GM18519 (cell line): ENCODE results near the gene TBC1D9.
A peak's percentile ranks its signal among the peaks of the same experiment; 100 is the strongest.

Experiments
- ATAC-seq: cut with Tn5 transposase; IDR thresholded peaks from one replicate; pipeline ENCODE4 v1.9.1; 2021; ENCODE audit warnings: mild to moderate bottlenecking, moderate library complexity; ENCODE audit not compliant: unreplicated experiment, low FRiP score

The TBC1D9 gene

GRCh38 chr4:140630246-140630645 lies 125.9 kb downstream of the TBC1D9 start:
- ATAC-seq, result no peak

GRCh38 chr4:140628016-140628415 lies 128.2 kb downstream of the TBC1D9 start:
- no peak for ATAC-seq

GRCh38 chr4:140626661-140627376 lies 129.4 kb downstream of the TBC1D9 start:
- ATAC-seq, result no peak

DNA sequence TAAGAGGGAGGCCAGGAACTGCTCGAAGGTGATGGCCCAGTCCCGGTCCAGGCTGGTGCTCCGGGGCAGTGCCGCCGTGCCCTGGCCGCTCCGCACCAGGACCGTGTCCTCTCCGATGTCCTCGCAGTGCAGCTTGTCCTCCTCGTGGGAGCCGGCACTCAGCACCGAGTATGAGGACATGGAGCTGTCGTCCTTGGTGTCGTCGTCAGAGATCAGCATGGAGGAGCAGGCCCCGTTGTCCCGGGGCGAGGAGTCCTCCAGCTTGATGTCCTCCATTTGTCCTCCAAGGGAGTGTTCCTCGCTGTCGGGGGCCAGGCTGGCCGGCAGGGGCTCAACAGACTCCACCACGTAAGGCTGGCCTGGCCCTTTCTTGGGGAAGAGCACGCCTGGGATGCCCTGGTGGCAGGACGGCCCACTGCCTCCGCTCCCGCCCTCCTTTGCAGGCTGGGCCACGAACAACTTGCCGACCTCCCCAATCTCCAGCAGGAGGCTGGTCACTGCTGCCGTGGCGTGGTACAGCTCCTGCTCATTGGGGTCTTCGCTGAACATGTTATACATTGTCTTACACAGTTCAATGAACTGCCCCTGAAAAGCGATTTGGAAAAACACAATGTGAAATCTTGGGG lies 133.7 kb downstream of the TBC1D9 start:
- no peak for ATAC-seq

DNA sequence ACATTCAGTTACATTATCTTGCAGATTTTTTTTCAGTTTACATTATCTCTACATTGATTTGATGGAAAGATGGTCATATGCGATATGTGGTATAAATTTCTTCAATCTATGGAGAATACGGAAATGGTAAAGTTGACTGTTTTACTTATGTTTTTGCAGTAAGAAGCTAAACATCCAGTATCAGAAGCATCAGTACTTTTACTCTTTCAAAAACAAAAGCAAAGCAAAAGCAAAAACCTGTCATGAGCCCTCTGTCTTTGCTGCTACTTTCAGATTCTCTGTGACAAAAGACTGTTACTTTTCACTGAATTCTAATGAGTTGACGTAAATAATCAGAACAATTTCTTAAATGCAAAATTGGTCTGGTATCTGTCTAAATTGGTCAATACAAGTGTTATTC lies 135.0 kb downstream of the TBC1D9 start:
- ATAC-seq, result no peak

- no peak for ATAC-seq
Observed at GRCh38 chr4:140617499-140618248, 138.5 kb downstream of the TBC1D9 start.

DNA sequence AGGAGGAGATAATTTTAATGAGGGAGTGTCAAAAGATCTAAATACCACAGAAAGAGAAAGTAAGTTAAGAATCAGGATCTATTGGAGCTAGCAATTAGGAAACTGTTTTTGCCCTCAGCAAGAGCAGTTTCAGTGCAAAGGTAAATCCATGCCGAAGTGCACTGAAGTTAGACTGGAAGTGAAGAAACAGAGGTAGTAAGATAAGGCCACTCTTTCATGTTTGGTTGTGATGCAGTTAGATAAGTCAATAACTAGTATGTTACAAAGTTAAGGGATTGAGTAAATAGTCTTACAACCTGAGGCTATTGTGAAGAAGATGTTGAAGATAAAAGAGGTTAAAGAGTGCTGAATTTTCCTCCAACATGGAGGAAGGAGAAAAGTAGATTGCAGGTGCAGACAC lies 140.7 kb downstream of the TBC1D9 start:
- no peak for ATAC-seq

- no peak for ATAC-seq
Observed at GRCh38 chr4:140612357-140612756, 143.8 kb downstream of the TBC1D9 start.

- no peak for ATAC-seq
Observed at GRCh38 chr4:140611854-140612253, 144.3 kb downstream of the TBC1D9 start.

DNA sequence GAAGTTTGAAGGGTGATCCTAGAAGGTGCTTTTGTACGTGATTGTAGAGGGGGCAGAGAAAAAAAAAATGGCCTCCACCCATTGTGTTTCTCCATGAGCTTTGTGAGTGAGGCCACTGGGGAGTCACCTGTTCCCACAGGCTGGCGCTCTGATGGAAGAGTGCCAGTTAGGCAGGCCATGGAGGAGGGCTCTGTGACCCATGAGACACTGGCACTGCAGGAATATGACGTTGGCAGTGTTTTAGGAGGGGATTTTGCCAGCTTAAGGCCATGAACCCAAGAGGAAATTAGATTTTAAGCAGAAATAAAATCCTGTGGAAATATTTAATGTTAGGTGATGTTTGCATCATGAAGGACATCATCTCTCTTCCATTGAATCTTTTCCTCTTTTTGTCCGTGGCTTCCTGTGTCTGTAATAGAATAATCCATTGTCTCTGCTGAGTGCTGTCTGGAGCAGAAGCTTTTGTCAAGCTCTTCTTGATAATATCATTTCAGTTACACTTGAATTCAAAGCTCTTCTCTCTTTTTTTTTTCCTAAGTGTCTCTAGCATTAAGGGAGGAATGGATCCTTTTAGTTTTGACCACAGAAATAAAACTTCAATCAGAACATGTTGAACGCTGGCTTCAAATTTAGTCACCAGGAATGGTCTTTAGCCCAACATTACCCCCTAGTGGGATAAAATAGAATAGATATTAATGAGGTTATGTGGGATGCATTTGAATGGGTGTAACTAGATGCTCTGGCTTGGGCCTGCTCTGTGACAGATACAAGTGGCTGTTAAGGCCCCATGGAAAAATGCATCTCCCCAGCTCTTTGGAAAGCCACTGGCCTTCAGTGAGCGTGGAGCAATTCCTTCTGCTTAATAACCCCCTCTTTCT lies 146.4 kb downstream of the TBC1D9 start:
- ATAC-seq, result peak; percentile 85

DNA sequence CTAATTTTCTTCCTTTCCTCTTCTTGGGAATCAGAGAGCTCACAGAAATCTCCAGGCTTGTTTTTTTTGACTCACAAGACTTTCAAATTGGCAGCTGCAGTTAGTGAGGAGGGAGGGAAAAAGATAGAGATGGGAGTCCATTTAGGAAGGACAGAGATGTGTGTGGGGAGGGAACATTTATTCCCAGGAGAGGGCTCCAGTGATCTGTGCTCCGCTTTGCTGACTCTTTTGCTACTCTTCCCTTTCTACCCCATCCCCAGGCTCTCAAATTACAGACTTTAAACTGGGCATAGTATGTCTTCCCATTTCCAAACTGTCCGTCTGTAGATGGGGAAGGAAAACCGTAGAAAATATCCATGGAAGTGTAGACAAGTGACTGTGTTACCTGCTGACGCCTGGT lies 148.3 kb downstream of the TBC1D9 start:
- no peak for ATAC-seq

DNA sequence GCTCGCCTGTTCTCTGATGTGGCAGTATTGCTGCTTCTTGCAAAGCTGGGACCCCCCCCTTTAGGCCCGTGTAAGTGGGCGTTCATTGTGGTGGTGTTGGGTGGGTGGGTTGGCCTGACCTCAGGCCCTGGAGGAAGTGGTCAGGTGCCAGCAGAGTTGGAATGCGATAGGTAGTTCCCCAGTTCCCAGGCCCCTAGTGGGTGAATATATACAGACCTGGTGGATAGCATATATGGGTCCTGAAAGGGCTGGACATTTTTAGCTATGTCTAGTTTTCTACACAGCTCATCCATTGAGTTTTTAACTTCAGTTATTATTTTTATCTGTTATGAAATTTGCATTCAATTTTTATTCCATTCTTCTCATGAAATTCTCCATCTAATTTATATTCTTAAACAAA lies 151.6 kb downstream of the TBC1D9 start:
- ATAC-seq, result no peak

- no peak for ATAC-seq
Observed at GRCh38 chr4:140603286-140603685, 152.9 kb downstream of the TBC1D9 start.

DNA sequence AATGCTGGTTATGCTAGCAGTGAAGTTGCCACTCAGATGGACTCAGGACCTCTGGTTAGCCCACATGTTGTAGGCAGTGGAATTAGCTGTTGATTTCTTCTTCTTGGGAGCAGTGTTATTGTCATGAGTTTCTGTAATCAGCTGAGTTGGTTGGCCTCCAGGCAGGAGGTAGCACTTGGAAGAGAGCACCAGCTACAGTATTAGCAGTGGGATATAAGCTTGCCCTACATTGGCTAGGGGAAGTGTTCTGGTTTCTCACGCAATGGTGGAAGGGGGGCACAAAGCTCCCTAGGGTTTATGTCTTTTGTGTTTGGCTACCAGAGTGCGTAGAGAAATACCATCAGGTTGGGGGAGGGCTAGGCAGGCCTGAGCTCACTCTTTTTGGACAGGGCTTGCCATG lies 153.5 kb downstream of the TBC1D9 start:
- ATAC-seq, result no peak

- ATAC-seq, result no peak
Observed at GRCh38 chr4:140600408-140600807, 155.8 kb downstream of the TBC1D9 start.

GRCh38 chr4:140595065-140595464 lies 161.1 kb downstream of the TBC1D9 start:
- peak; percentile 61 for ATAC-seq

GRCh38 chr4:140584439-140584838 lies 171.7 kb downstream of the TBC1D9 start:
- no peak for ATAC-seq

DNA sequence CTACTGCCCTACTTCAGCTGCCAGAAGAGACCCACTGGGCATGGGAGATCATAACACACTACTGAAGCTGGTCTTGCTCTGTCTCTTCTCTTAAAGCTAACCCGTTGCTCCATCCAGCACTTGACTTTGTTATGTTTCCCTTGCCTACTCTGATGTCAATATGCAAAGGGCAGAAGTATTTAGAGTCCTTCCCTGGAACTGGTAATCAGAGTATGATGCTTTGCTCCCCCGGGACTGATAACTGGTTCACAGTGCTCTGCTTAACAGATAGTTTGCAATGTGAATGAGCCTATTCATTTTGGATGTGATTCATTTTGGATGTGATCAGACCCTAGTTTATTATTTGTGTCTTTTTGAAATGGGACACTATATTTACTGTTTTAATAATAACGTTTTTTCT lies 175.1 kb downstream of the TBC1D9 start:
- ATAC-seq, result no peak

DNA sequence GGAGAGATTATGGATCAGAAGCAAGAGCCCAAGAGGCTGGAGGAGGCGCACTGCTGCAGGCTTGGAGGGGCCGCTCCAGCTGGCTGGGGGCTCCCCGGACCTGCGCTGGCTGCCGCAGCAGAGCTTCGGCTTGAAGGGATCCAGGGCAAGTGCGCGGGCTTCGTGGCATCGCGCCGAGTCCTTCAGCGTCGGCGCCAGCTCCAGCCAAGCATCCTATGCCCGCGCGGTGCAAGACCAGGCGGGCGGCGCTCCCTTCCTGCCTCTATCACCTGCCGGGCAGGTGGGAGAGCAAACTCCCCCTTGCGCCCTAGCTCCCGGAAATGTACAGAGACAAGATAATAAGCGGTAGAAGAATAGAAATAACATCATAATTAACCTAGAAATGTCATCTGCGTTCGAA lies 176.9 kb downstream of the TBC1D9 start:
- ATAC-seq, result no peak

- no peak for ATAC-seq
Observed at GRCh38 chr4:140575489-140575888, 180.7 kb downstream of the TBC1D9 start.

- ATAC-seq, result no peak
Observed at GRCh38 chr4:140571620-140572019, 184.6 kb downstream of the TBC1D9 start.
